HepG2 (cell line): ENCODE measurements around the gene RGS6. TPM values are rescaled to one million over a fixed set of nuclear protein-coding genes. Genes with fewer than 3 reads are reported as not detected.

Experiments
- ATAC-seq: fragments of 200-7000 bp; cut with Tn5 transposase; 3 replicates; pipeline ENCODE4 v1.9.1; 2020; ENCODE audit warnings: mild to moderate bottlenecking, moderate library complexity
- BruUV-seq: library from RNA; stranded (reverse); fragments of 400-500 nt; replicated peaks from 2 replicates; lab custom pipeline; 2021; lab: Mats Ljungman, UMichigan
- CTCF ChIA-PET: fragments of 300-600 bp; formaldehyde crosslinking; extraction: SDS; loops from one replicate; lab custom pipeline; 2021; ENCODE audit warnings: low total read pairs, inconsistent platforms, low intra/inter-chr PET ratio; lab: Yijun Ruan, JAX
- POLR2A ChIA-PET: fragments of 350-600 bp; sonication (Branson Sonifier 250); formaldehyde crosslinking; loops from one replicate; lab custom pipeline; 2020; ENCODE audit warnings: antibody characterized with exemption, inconsistent platforms; lab: Yijun Ruan, JAX
- DNase-seq: peaks from one replicate; pipeline ENCODE4 v3.0.0-alpha.2; 2015; ENCODE audit warnings: low spot score
- FAIRE-seq: peaks from 3 replicates; lab custom pipeline; 2011; peaks lifted over from hg19 to GRCh38; lab: Jason Lieb, UNC
- H2AFZ ChIP-seq: one replicate; pipeline ENCODE4 v1.6.1; 2011; ENCODE audit warnings: low read length, inconsistent platforms
- H3K27ac ChIP-seq: fragments of 300-600 bp; 3 replicates; pipeline ENCODE4 v1.8.0; 2011; ENCODE audit warnings: mixed run types, mild to moderate bottlenecking, mixed read lengths, low read length, inconsistent platforms; ENCODE audit not compliant: insufficient read depth; ENCODE audit errors: extremely low read length
- H3K27me3 ChIP-seq, 2 experiments: fragments of 200-600 bp in 1 of 2; 2 replicates in 1 of 2; 3 replicates in 1 of 2; pipeline versions ENCODE4 v1.6.0 to v1.8.0; 2011; ENCODE audit warnings: low read length in 2 of 2, mild to moderate bottlenecking in 2 of 2, moderate library complexity in 2 of 2, inconsistent platforms in 1 of 2; ENCODE audit not compliant: insufficient read depth in 2 of 2, control insufficient read depth in 1 of 2
- H3K36me3 ChIP-seq, 2 experiments: fragments of 200-600 bp in 1 of 2; replicated peaks in 1 of 2; 2 replicates in 1 of 2; 3 replicates in 1 of 2; pipeline versions ENCODE4 v1.5.1 to v1.8.0; 2011; ENCODE audit warnings: low read length in 2 of 2, inconsistent platforms in 1 of 2; ENCODE audit not compliant: insufficient read depth in 2 of 2, control insufficient read depth in 1 of 2
- H3K4me1 ChIP-seq: 2 replicates; pipeline ENCODE4 v1.5.1; 2012; ENCODE audit warnings: low read length, inconsistent platforms; ENCODE audit not compliant: insufficient read depth
- H3K4me2 ChIP-seq: 2 replicates; pipeline ENCODE4 v1.6.0; 2011; ENCODE audit warnings: low read depth, low read length, inconsistent platforms
- H3K4me3 ChIP-seq, 3 experiments: fragments of 200-600 bp in 1 of 3; sonication (generic), shearing (Covaris generic) in 1 of 3; replicated peaks in 1 of 3; 2 replicates each; pipeline ENCODE4 v1.5.1; 2011 to 2016; ENCODE audit warnings: low read length in 3 of 3, inconsistent platforms in 2 of 3, low read depth in 2 of 3, mild to moderate bottlenecking in 2 of 3, control low read depth in 1 of 3, mixed read lengths in 1 of 3; ENCODE audit not compliant: insufficient read depth in 1 of 3
- H3K79me2 ChIP-seq: one replicate; pipeline ENCODE4 v1.6.1; 2011; ENCODE audit warnings: low read length, inconsistent platforms; ENCODE audit not compliant: insufficient read depth
- H3K9ac ChIP-seq: 2 replicates; pipeline ENCODE4 v1.6.0; 2011; ENCODE audit warnings: mild to moderate bottlenecking, low read depth, low read length, inconsistent platforms; ENCODE audit not compliant: insufficient read depth
- H3K9me3 ChIP-seq: 2 replicates; pipeline ENCODE4 v1.5.1; 2012; ENCODE audit warnings: mild to moderate bottlenecking, low read length
- H4K20me1 ChIP-seq: 2 replicates; pipeline ENCODE4 v1.6.0; 2011; ENCODE audit warnings: inconsistent platforms, mild to moderate bottlenecking, low read length, moderate library complexity; ENCODE audit not compliant: insufficient read depth
- EP300 ChIP-seq, 3 experiments: sonication (generic) in 1 of 3; formaldehyde crosslinking in 1 of 3; IDR thresholded peaks; 2 replicates each; pipeline versions ENCODE4 v1.5.1 to v1.6.1; 2011 to 2020; ENCODE audit warnings: low read depth in 2 of 3, low read length in 2 of 3, borderline replicate concordance in 1 of 3, improper control_type of control experiment in 1 of 3, mild to moderate bottlenecking in 1 of 3, missing genetic modification reagents in 1 of 3, moderate library complexity in 1 of 3
- JDP2 ChIP-seq: sonication (generic); formaldehyde crosslinking; IDR thresholded peaks from 2 replicates; pipeline ENCODE4 v1.8.1; 2022; ENCODE audit warnings: missing genetic modification reagents, borderline replicate concordance
- MTF1 ChIP-seq: sonication (generic); formaldehyde crosslinking; IDR thresholded peaks from 2 replicates; pipeline ENCODE4 v1.5.0; 2020; ENCODE audit warnings: missing genetic modification reagents
- PAWR ChIP-seq: sonication (generic); formaldehyde crosslinking; IDR thresholded peaks from 2 replicates; pipeline ENCODE4 v1.4.0; 2020; ENCODE audit warnings: missing genetic modification reagents, mild to moderate bottlenecking, borderline replicate concordance
- RBFOX2 ChIP-seq: fragments of 200-400 bp; formaldehyde crosslinking; IDR thresholded peaks from 2 replicates; pipeline ENCODE4 v1.6.1; 2017; ENCODE audit warnings: low read depth, mild to moderate bottlenecking, low read length
- RXRB ChIP-seq: IDR thresholded peaks from 2 replicates; pipeline ENCODE4 v1.6.1; 2016; ENCODE audit warnings: borderline replicate concordance, missing genetic modification reagents, missing compliant biosample characterization
- SMAD9 ChIP-seq: sonication (generic); formaldehyde crosslinking; IDR thresholded peaks from 2 replicates; pipeline ENCODE4 v1.5.1; 2020; ENCODE audit warnings: mild to moderate bottlenecking, missing genetic modification reagents
- U2AF1 ChIP-seq: fragments of 200-400 bp; formaldehyde crosslinking; optimal IDR thresholded peaks from 2 replicates; pipeline ENCODE3; 2017; ENCODE audit warnings: mild to moderate bottlenecking, low read depth, low read length
- ZNF318 ChIP-seq: sonication (generic); formaldehyde crosslinking; IDR thresholded peaks from 2 replicates; pipeline ENCODE4 v1.4.0; 2020; ENCODE audit warnings: mild to moderate bottlenecking, missing genetic modification reagents
- ZNF329 ChIP-seq: sonication (generic); formaldehyde crosslinking; IDR thresholded peaks from 2 replicates; pipeline ENCODE4 v1.9.0; 2021; ENCODE audit warnings: low read depth, mild to moderate bottlenecking, missing genetic modification reagents
- ZNF558 ChIP-seq: sonication (generic); formaldehyde crosslinking; IDR thresholded peaks from 2 replicates; pipeline ENCODE4 v1.9.0; 2022; ENCODE audit warnings: mild to moderate bottlenecking, missing genetic modification reagents, borderline replicate concordance
- ZNF614 ChIP-seq: IDR thresholded peaks from 2 replicates; pipeline ENCODE4 v1.6.1; 2018; ENCODE audit warnings: missing biosample characterization, missing genetic modification reagents, inconsistent platforms, borderline replicate concordance
- ZNF839 ChIP-seq: sonication (generic); formaldehyde crosslinking; IDR thresholded peaks from 2 replicates; pipeline ENCODE4 v1.4.0; 2020; ENCODE audit warnings: missing genetic modification reagents, mild to moderate bottlenecking, borderline replicate concordance
- WGBS: methylation state at CpG from one replicate; pipeline ENCODE4 v1.1.6; 2017; ENCODE audit warnings: low lambda C conversion rate; 5-methylcytosine and 5-hydroxymethylcytosine counted together
- in situ Hi-C: cut with HindIII; loops from 2 replicates; pipeline ENCODE4 v1.10.0; 2017; ENCODE audit warnings: low pct_unique_long_range_greater_than_20kb; ENCODE audit not compliant: extremely low pct_ligation_motif_present
- intact Hi-C: fragments of 100-400 bp; cut with micrococcal nuclease; formaldehyde crosslinking; loops from one replicate; pipeline ENCODE4 v1.10.0; 2022; ENCODE audit not compliant: unreplicated experiment
- polyA plus RNA-seq, 8 experiments: library from polyadenylated mRNA; depleted of rRNA in 3 of 8; stranded (reverse) in 7 of 8; unstranded in 1 of 8; fragments of >200 nt; fragmentation: Illumina TruSeq in 4 of 8; extraction: Trizol in 4 of 8; gene quantifications; 2 replicates each; pipeline versions ENCODE4 v1.2.1 to v1.2.3, GENCODE V29; 2011 to 2016; ENCODE audit warnings: low read depth in 4 of 8, missing spikeins in 1 of 8, mixed read lengths in 1 of 8; ENCODE audit not compliant: insufficient read depth in 1 of 8
- total RNA-seq, 5 experiments: library from RNA; depleted of rRNA; stranded (reverse); fragments of >200 nt; fragmentation: Illumina TruSeq; extraction: Trizol; gene quantifications; 2 replicates each; pipeline ENCODE4 v1.2.3, GENCODE V29; 2016; ENCODE audit warnings: low read depth in 1 of 5
- TF ChIP-seq, protein P1 (sequence below): sonication (generic); formaldehyde crosslinking; conservative IDR thresholded peaks from 2 replicates; pipeline ENCODE4 v1.4.0; 2020; ENCODE audit warnings: missing genetic modification reagents

The RGS6 gene
- total and polyA plus RNA-seq, 2 of the 13 experiments (the other 11 are each of a cell fraction or from before 2014, with no cell fraction given) = not detected

DNA sequence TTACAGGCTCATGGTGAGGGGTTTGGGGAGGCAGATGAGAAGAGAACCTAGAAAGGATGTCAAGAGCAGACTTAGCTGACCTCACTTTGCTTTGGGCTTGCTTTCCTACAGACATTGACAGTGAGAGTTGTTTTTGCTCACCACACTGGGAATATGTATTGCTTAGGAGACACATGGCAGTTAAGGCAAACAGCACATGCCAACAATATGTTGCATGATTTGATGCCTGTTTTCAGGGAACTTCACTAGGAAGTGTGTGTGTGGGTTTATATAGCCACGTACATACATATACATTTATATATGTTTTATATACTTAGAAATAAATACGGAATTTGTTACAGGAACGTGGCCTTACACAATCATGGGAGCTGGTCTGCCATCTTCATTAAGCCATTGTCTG is 346.1 kb downstream of the RGS6 start:
- no TSS peak for BruUV-seq
- 15% methylated on average over 3 of the region's 3 CpGs for WGBS
- intact Hi-C loops (no loop called here), in situ Hi-C loops (no loop called here)
- Histone ChIP-seq H3K27me3 (no peaks in the 10 kb centered on the region), H2AFZ (no peak overlapping the region), H3K79me2 (no peaks in the 10 kb centered on the region), H4K20me1 (no peaks in the 10 kb centered on the region), H3K9ac (no peak overlapping the region), H3K4me2 (no peak overlapping the region), H3K27ac (no peak overlapping the region), H3K9me3 (peaks cover 9% of the 10 kb centered on the region), H3K4me3 (no peak overlapping the region), H3K4me1 (no peaks in the 10 kb centered on the region), H3K36me3 (no peaks in the 10 kb centered on the region)
- CTCF ChIA-PET = no interaction called here
- POLR2A ChIA-PET = no interaction called here
- DNase-seq = no peak
- no peak for FAIRE-seq
- ATAC-seq = no peak
- TF ChIP-seq RBFOX2 (no peak), SMAD9 (CRISPR knock-in tag) (no peak), ZNF839 (CRISPR knock-in tag) (no peak), ZNF329 (CRISPR knock-in tag) (no peak), U2AF1 (no peak), EP300 (IDR thresholded peaks at IDR 0.05; ENCODE audit: low read depth in 2 of 2, low read length in 2 of 2) (no peak), EP300 (CRISPR knock-in tag; IDR thresholded peaks at IDR 0.05; ENCODE audit: borderline replicate concordance) (no peak), RXRB (no peak), JDP2 (CRISPR knock-in tag) (no peak), MTF1 (CRISPR knock-in tag) (no peak), PAWR (CRISPR knock-in tag) (no peak), ZNF558 (CRISPR knock-in tag) (no peak), ZNF614 (CRISPR knock-in tag) (no peak), ZNF318 (CRISPR knock-in tag) (no peak)
- TF ChIP-seq, protein P1, sequence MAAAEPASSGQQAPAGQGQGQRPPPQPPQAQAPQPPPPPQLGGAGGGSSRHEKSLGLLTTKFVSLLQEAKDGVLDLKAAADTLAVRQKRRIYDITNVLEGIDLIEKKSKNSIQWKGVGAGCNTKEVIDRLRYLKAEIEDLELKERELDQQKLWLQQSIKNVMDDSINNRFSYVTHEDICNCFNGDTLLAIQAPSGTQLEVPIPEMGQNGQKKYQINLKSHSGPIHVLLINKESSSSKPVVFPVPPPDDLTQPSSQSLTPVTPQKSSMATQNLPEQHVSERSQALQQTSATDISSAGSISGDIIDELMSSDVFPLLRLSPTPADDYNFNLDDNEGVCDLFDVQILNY (CRISPR knock-in tag) = no peak
